IMR-90 (cell line): ENCODE data around the gene ZNF660. TPM values are rescaled to one million over a fixed set of nuclear protein-coding genes. Genes with fewer than 3 reads are reported as not detected.
A peak's percentile ranks its signal among the peaks of the same experiment; 100 is the strongest.

Source experiments
- ATAC-seq: fragments of 200-7000 bp; cut with Tn5 transposase; 2 replicates; pipeline ENCODE4 v1.9.1; 2020; ENCODE audit warnings: low read depth, mild to moderate bottlenecking, moderate library complexity
- BruUV-seq: library from RNA; stranded (reverse); fragments of 400-500 nt; replicated peaks from 2 replicates; lab custom pipeline; 2021; lab: Mats Ljungman, UMichigan
- CTCF ChIA-PET: fragments of 300-600 bp; formaldehyde crosslinking; extraction: SDS; loops from one replicate; lab custom pipeline; 2021; ENCODE audit warnings: antibody characterized with exemption; lab: Yijun Ruan, JAX
- POLR2A ChIA-PET: fragments of 300-600 bp; sonication (Branson Sonifier 250); formaldehyde crosslinking; loops from one replicate; lab custom pipeline; 2022; ENCODE audit warnings: antibody characterized with exemption; ENCODE audit not compliant: unreplicated experiment; lab: Charles Lee
- DNase-seq: peaks from one replicate; pipeline ENCODE4 v3.0.0; 2013
- H2AFZ ChIP-seq: replicated peaks from 2 replicates; pipeline ENCODE3; 2013; ENCODE audit warnings: low read length, mild to moderate bottlenecking; ENCODE audit not compliant: poor library complexity
- H2AK5ac ChIP-seq: 2 replicates; pipeline ENCODE4 v1.6.1; 2013; ENCODE audit warnings: low read depth, low read length, inconsistent platforms
- H2AK9ac ChIP-seq: replicated peaks from 2 replicates; pipeline ENCODE3; 2013; ENCODE audit warnings: mild to moderate bottlenecking, low read depth, low read length, moderate library complexity; ENCODE audit not compliant: poor library complexity
- H2BK120ac ChIP-seq: 2 replicates; pipeline ENCODE4 v1.6.1; 2013; ENCODE audit warnings: low read depth, low read length, inconsistent platforms
- H2BK15ac ChIP-seq: 3 replicates; pipeline ENCODE4 v1.6.1; 2013; ENCODE audit warnings: low read depth, low read length, inconsistent platforms
- H2BK20ac ChIP-seq: 2 replicates; pipeline ENCODE4 v1.6.1; 2013; ENCODE audit warnings: low read depth, mild to moderate bottlenecking, inconsistent platforms, low read length, moderate library complexity
- H2BK5ac ChIP-seq: 2 replicates; pipeline ENCODE4 v1.6.1; 2013; ENCODE audit warnings: mild to moderate bottlenecking, low read depth, low read length, inconsistent platforms; ENCODE audit not compliant: poor library complexity, severe bottlenecking
- H3K14ac ChIP-seq: replicated peaks from 2 replicates; pipeline ENCODE4 v1.6.1; 2013; ENCODE audit warnings: low read depth, low read length, inconsistent platforms
- H3K18ac ChIP-seq: 2 replicates; pipeline ENCODE4 v1.6.1; 2013; ENCODE audit warnings: low read depth, low read length, control low read depth
- H3K23ac ChIP-seq: 2 replicates; pipeline ENCODE4 v1.6.1; 2013; ENCODE audit warnings: low read depth, low read length, inconsistent platforms
- H3K27ac ChIP-seq: 2 replicates; pipeline ENCODE4 v1.5.1; 2013; ENCODE audit warnings: mild to moderate bottlenecking, control low read depth, low read length; ENCODE audit not compliant: insufficient read depth
- H3K27me3 ChIP-seq: 2 replicates; pipeline ENCODE4 v1.6.1; 2013; ENCODE audit warnings: low read length; ENCODE audit not compliant: control insufficient read depth, insufficient read depth
- H3K36me3 ChIP-seq: 2 replicates; pipeline ENCODE4 v1.6.1; 2013; ENCODE audit warnings: low read length, mixed read lengths; ENCODE audit not compliant: control insufficient read depth, insufficient read depth
- H3K4ac ChIP-seq: 2 replicates; pipeline ENCODE4 v1.6.1; 2013; ENCODE audit warnings: low read depth, low read length, inconsistent platforms
- H3K4me1 ChIP-seq: 2 replicates; pipeline ENCODE4 v1.6.1; 2013; ENCODE audit warnings: low read length, mixed read lengths; ENCODE audit not compliant: control insufficient read depth, insufficient read depth
- H3K4me2 ChIP-seq: 2 replicates; pipeline ENCODE4 v1.6.1; 2013; ENCODE audit warnings: low read depth, mild to moderate bottlenecking, control low read depth, low read length, moderate library complexity
- H3K4me3 ChIP-seq: 2 replicates; pipeline ENCODE4 v1.5.1; 2013; ENCODE audit warnings: low read depth, mild to moderate bottlenecking, control low read depth, low read length, moderate library complexity; ENCODE audit not compliant: insufficient read depth
- H3K56ac ChIP-seq: 2 replicates; pipeline ENCODE4 v1.6.1; 2013; ENCODE audit warnings: low read length, inconsistent platforms; ENCODE audit not compliant: insufficient read depth; ENCODE audit errors: extremely low read depth
- H3K79me1 ChIP-seq, 2 experiments: 2 replicates each; pipeline ENCODE4 v1.6.1; 2013; ENCODE audit warnings: low read length in 2 of 2, inconsistent platforms in 1 of 2, low read depth in 1 of 2
- H3K9ac ChIP-seq: 2 replicates; pipeline ENCODE4 v1.6.1; 2013; ENCODE audit warnings: low read depth, low read length, control low read depth
- H3K9me1 ChIP-seq: 2 replicates; pipeline ENCODE4 v1.6.1; 2013; ENCODE audit warnings: low read length, inconsistent platforms; ENCODE audit not compliant: insufficient read depth
- H3K9me3 ChIP-seq: 2 replicates; pipeline ENCODE4 v1.6.1; 2013; ENCODE audit warnings: low read length; ENCODE audit not compliant: control insufficient read depth, insufficient read depth
- H4K20me1 ChIP-seq: 2 replicates; pipeline ENCODE4 v1.6.1; 2013; ENCODE audit warnings: low read length, inconsistent platforms; ENCODE audit not compliant: insufficient read depth
- H4K5ac ChIP-seq: 2 replicates; pipeline ENCODE4 v1.6.1; 2013; ENCODE audit warnings: mild to moderate bottlenecking, low read depth, low read length, control low read depth
- H4K8ac ChIP-seq, 2 experiments: 2 replicates each; pipeline ENCODE4 v1.6.1; 2013; ENCODE audit warnings: low read depth in 2 of 2, low read length in 2 of 2, control low read depth in 1 of 2, inconsistent platforms in 1 of 2
- H4K91ac ChIP-seq: 2 replicates; pipeline ENCODE4 v1.6.1; 2013; ENCODE audit warnings: low read depth, low read length, inconsistent platforms; ENCODE audit not compliant: insufficient read depth
- CTCF ChIP-seq: conservative IDR thresholded peaks from 2 replicates; pipeline ENCODE4 v1.5.1; 2012; ENCODE audit warnings: mild to moderate bottlenecking, low read depth, low read length, improper control_type of control experiment
- MXI1 ChIP-seq: IDR thresholded peaks from 2 replicates; pipeline ENCODE4 v1.6.1; 2012; ENCODE audit warnings: low read depth, mild to moderate bottlenecking, low read length, moderate library complexity, borderline replicate concordance
- WGBS, 2 experiments: methylation state at CpG; one replicate each; pipeline versions ENCODE4 v1.1.5 to v1.1.7; 2013; ENCODE audit warnings: missing lambda C conversion rate in 2 of 2; ENCODE audit not compliant: insufficient read length in 1 of 2; ENCODE audit errors: extremely low coverage in 2 of 2; 5-methylcytosine and 5-hydroxymethylcytosine counted together
- dilution Hi-C: fragments of 300-500 bp; cut with HindIII; formaldehyde crosslinking; loops from one replicate; pipeline ENCODE4 v1.14.3; 2018; ENCODE audit warnings: low sequenced_read_pairs; ENCODE audit not compliant: unreplicated experiment
- in situ Hi-C: fragments of 300-500 bp; cut with MboI; formaldehyde crosslinking; loops from 3 replicates; pipeline ENCODE4 v1.14.3; 2019; ENCODE audit warnings: low sequenced_read_pairs, inconsistent platforms, mixed read lengths
- intact Hi-C: fragments of 100-400 bp; cut with micrococcal nuclease; formaldehyde crosslinking; loops from 2 replicates; pipeline ENCODE4 v1.10.0; 2022
- polyA plus RNA-seq, 3 experiments: library from polyadenylated mRNA; depleted of rRNA; stranded (reverse); fragments of >200 nt; gene quantifications; 2 replicates each; pipeline ENCODE4 v1.2.3, GENCODE V29; 2012; ENCODE audit warnings: low replicate concordance in 1 of 3
- total RNA-seq: library from RNA; depleted of rRNA; stranded (reverse); fragments of >200 nt; gene quantifications from 2 replicates; pipeline ENCODE4 v1.2.3, GENCODE V29; 2012

The ZNF660 gene
- total and polyA plus RNA-seq, 2 of the 4 experiments (the other 2 are of a cell fraction), result 0.70 to 1.3 TPM

GRCh38 chr3:44555723-44556122 lies 29.0 kb upstream of the ZNF660 start:
- Histone ChIP-seq H2AK9ac (no peak overlapping the region), H2BK5ac (no peak overlapping the region), H3K14ac (peak overlapping the region; percentile 89), H3K9me1 (no peaks in the 10 kb centered on the region), H2AFZ (peak overlapping the region; percentile 11), H3K9ac (peak overlapping the region; percentile 98), H3K79me1 (peaks cover 13 to 18% of the 10 kb centered on the region in 2 experiments; a peak in 3 of 4 replicates), H3K4ac (peak overlapping the region; percentile 84; the same call in 1 of the 2 replicates), H4K5ac (peak overlapping the region; percentile 99), H4K20me1 (no peaks in the 10 kb centered on the region), H3K4me3 (peak overlapping the region; percentile 95), H2AK5ac (0 out of 2 replicates have a peak overlapping the region, but pooled peaks have one; percentile 20), H3K4me1 (peaks cover 4% of the 10 kb centered on the region; the same call in 1 of the 2 replicates), H2BK15ac (no peak overlapping the region), H3K27me3 (no peaks in the 10 kb centered on the region), H2BK20ac (no peak overlapping the region), H4K91ac (no peak overlapping the region), H3K18ac (no peak overlapping the region; the same call in 1 of the 2 replicates), H3K36me3 (peaks cover 12% of the 10 kb centered on the region), H3K4me2 (peak overlapping the region; percentile 95), H3K23ac (peak overlapping the region; percentile 77; the same call in 1 of the 2 replicates), H2BK120ac (no peak overlapping the region), H4K8ac (peak overlapping the region; percentile 92), H3K56ac (peak overlapping the region; percentile 75), H3K9me3 (peaks cover 6% of the 10 kb centered on the region; the same call in 1 of the 2 replicates), H3K27ac (no peak overlapping the region)
- ChIA-PET CTCF (no interaction called here), POLR2A (no interaction called here)
- intact Hi-C loops (no loop called here), in situ Hi-C loops (no loop called here), dilution Hi-C loops (no loop called here)
- WGBS, 2 experiments, result 0% methylated on average over 1 of the region's 5 CpGs; no CpG with 5 or more reads in 1 of the 2 experiments
- peak; percentile 18 for DNase-seq
- ATAC-seq, result peak; percentile 33
- TF ChIP-seq MXI1, result peak; percentile 18; the same call in 1 of the 2 replicates
- TF ChIP-seq CTCF, result no peak
- BruUV-seq, result no TSS peak
